KOPT-K1 (cell line): ENCODE results near the gene EML3.
"Not testable (repeated sequence)": the region's sequence is repeated elsewhere in the genome, so short reads cannot be mapped to it uniquely, and the experiment has no call there.

Experiments used
- H3K27ac ChIP-seq: fragments of 200-600 bp; sonication (generic); 2 replicates; pipeline ENCODE4 v1.5.1; 2016; ENCODE audit warnings: antibody characterized with exemption, mild to moderate bottlenecking, low read depth, low read length; ENCODE audit not compliant: poor library complexity, severe bottlenecking
- H3K36me3 ChIP-seq: fragments of 200-600 bp; sonication (generic); 2 replicates; pipeline ENCODE4 v1.5.1; 2017; ENCODE audit warnings: antibody characterized with exemption, mild to moderate bottlenecking, low read length, moderate library complexity; ENCODE audit not compliant: insufficient read depth
- H3K9me3 ChIP-seq: fragments of 200-600 bp; sonication (generic); 2 replicates; pipeline ENCODE4 v1.5.1; 2017; ENCODE audit warnings: antibody characterized with exemption, low read length, mild to moderate bottlenecking; ENCODE audit not compliant: insufficient read depth, poor library complexity, severe bottlenecking

The EML3 gene

GRCh38 chr11:62574363-62575071, 38.1 kb downstream of the EML3 start:
- Histone ChIP-seq H3K27ac (peak overlapping the region; percentile 81), H3K36me3 (peaks cover 74% of the 10 kb centered on the region), H3K9me3 (no peaks in the 10 kb centered on the region)

GRCh38 chr11:62573592-62574362, 38.8 kb downstream of the EML3 start, which contains the start of gene EEF1G:
TSS of gene EEF1G (minus strand) at chr11:62573891. CDS start at chr11:62573842, 49 bp downstream.
- Histone ChIP-seq H3K27ac (peak within 1 kb of the TSS; percentile 81), H3K36me3 (peaks cover 75% of the 10 kb centered on the region), H3K9me3 (no peaks in the 10 kb centered on the region)

- H3K27ac ChIP-seq: peak overlapping the region; percentile 76
- H3K36me3 ChIP-seq: peaks cover 75% of the 10 kb centered on the region
- H3K9me3 ChIP-seq: no peaks in the 10 kb centered on the region
Measured at GRCh38 chr11:62573006-62573591, 39.5 kb downstream of the EML3 start.

- peak overlapping the region; percentile 76 for H3K27ac ChIP-seq
- H3K9me3 ChIP-seq: no peaks in the 10 kb centered on the region
- peaks cover 75% of the 10 kb centered on the region for H3K36me3 ChIP-seq
Measured at GRCh38 chr11:62572431-62572830, 40.1 kb downstream of the EML3 start.

- H3K36me3 ChIP-seq: peaks cover 75% of the 10 kb centered on the region
- not testable (repeated sequence) for H3K27ac ChIP-seq, H3K9me3 ChIP-seq
Measured at GRCh38 chr11:62571493-62571892, 41.1 kb downstream of the EML3 start.

GRCh38 chr11:62570903-62571302, 41.7 kb downstream of the EML3 start:
- H3K9me3 ChIP-seq, H3K27ac ChIP-seq: not testable (repeated sequence)
- H3K36me3 ChIP-seq: peaks cover 75% of the 10 kb centered on the region

GRCh38 chr11:62569611-62570010, 43.0 kb downstream of the EML3 start:
- Histone ChIP-seq H3K36me3 (peaks cover 81% of the 10 kb centered on the region), H3K9me3 (no peaks in the 10 kb centered on the region), H3K27ac (no peak overlapping the region)

GRCh38 chr11:62567018-62567633, 45.4 kb downstream of the EML3 start:
- Histone ChIP-seq H3K36me3 (peaks cover 100% of the 10 kb centered on the region), H3K27ac (no peak overlapping the region), H3K9me3 (no peaks in the 10 kb centered on the region)

GRCh38 chr11:62566247-62566646, 46.3 kb downstream of the EML3 start:
- H3K9me3 ChIP-seq: no peaks in the 10 kb centered on the region
- H3K36me3 ChIP-seq: peaks cover 100% of the 10 kb centered on the region
- H3K27ac ChIP-seq: no peak overlapping the region

- no peaks in the 10 kb centered on the region for H3K9me3 ChIP-seq
- H3K36me3 ChIP-seq: peaks cover 100% of the 10 kb centered on the region
- H3K27ac ChIP-seq: no peak overlapping the region
Measured at GRCh38 chr11:62565100-62565802, 47.3 kb downstream of the EML3 start.

GRCh38 chr11:62561677-62562230, 50.8 kb downstream of the EML3 start:
- H3K36me3 ChIP-seq: peaks cover 96% of the 10 kb centered on the region
- H3K27ac ChIP-seq, H3K9me3 ChIP-seq: not testable (repeated sequence)

- no peaks in the 10 kb centered on the region for H3K9me3 ChIP-seq
- peaks cover 85% of the 10 kb centered on the region for H3K36me3 ChIP-seq
- no peak overlapping the region for H3K27ac ChIP-seq
Measured at GRCh38 chr11:62560566-62561103, 51.9 kb downstream of the EML3 start.

GRCh38 chr11:62559626-62560025, 52.9 kb downstream of the EML3 start:
- not testable (repeated sequence) for H3K9me3 ChIP-seq
- Histone ChIP-seq H3K27ac (peak overlapping the region; percentile 22), H3K36me3 (peaks cover 75% of the 10 kb centered on the region)

GRCh38 chr11:62559204-62559603, 53.4 kb downstream of the EML3 start:
- peak overlapping the region; percentile 22 for H3K27ac ChIP-seq
- no peaks in the 10 kb centered on the region for H3K9me3 ChIP-seq
- H3K36me3 ChIP-seq: peaks cover 74% of the 10 kb centered on the region
